Prostate gland (tissue), 2 donors: Measurements from ENCODE around the gene ZBTB32. TPM values are rescaled to one million over a fixed set of nuclear protein-coding genes. Genes with fewer than 3 reads are reported as not detected.

Experiments used
- DNase-seq: peaks from one replicate; pipeline ENCODE4 v3.0.0-alpha.2; 2019; ENCODE audit warnings: low spot score
- H3K27ac ChIP-seq, 2 donors: fragments of 200-600 bp; sonication (generic); 2 replicates each; pipeline ENCODE4 v1.5.1; 2017 to 2019
- H3K27me3 ChIP-seq: fragments of 200-600 bp; sonication (generic); replicated peaks from 2 replicates; pipeline ENCODE4 v1.5.1; 2019; ENCODE audit not compliant: insufficient read depth
- H3K36me3 ChIP-seq, 2 donors: fragments of 200-600 bp; sonication (generic); 1 replicate in 1 of 2; 2 replicates in 1 of 2; pipeline versions ENCODE4 v1.5.1 to v1.8.1; 2017 to 2019
- H3K4me1 ChIP-seq: fragments of 200-600 bp; sonication (generic); replicated peaks from 2 replicates; pipeline ENCODE4 v1.5.1; 2019
- H3K4me3 ChIP-seq, 2 donors: fragments of 200-600 bp; sonication (generic); 2 replicates each; pipeline ENCODE4 v1.5.1; 2017 to 2019
- H3K9me3 ChIP-seq: fragments of 200-600 bp; sonication (generic); 2 replicates; pipeline ENCODE4 v1.5.1; 2017
- CTCF ChIP-seq, 4 experiments: fragments of 200-600 bp in 2 of 4; fragments of 450-650 bp in 2 of 4; sonication (generic) in 2 of 4; IDR thresholded peaks; 1 replicate in 3 of 4; 2 replicates in 1 of 4; pipeline ENCODE4 v1.5.1; 2016 to 2019; ENCODE audit warnings: antibody characterized with exemption in 4 of 4, mild to moderate bottlenecking in 2 of 4, moderate library complexity in 2 of 4
- POLR2A ChIP-seq: fragments of 450-650 bp; IDR thresholded peaks from one replicate; pipeline ENCODE4 v1.6.1; 2016; ENCODE audit warnings: antibody characterized with exemption, mild to moderate bottlenecking
- POLR2AphosphoS5 ChIP-seq: sonication (generic); formaldehyde crosslinking; IDR thresholded peaks from one replicate; pipeline ENCODE4 v1.6.1; 2017; ENCODE audit warnings: antibody characterized with exemption
- WGBS: methylation state at CpG from one replicate; pipeline ENCODE4 v1.1.5; 2018; 5-methylcytosine and 5-hydroxymethylcytosine counted together
- intact Hi-C: fragments of 100-400 bp; cut with DNase I; formaldehyde crosslinking; loops from one replicate; pipeline ENCODE4 v1.14.2; 2022
- total RNA-seq, 2 donors: library from RNA; depleted of rRNA; stranded (reverse); fragments of >200 nt; gene quantifications; one replicate each; pipeline ENCODE4 v1.1.0, GENCODE V29; 2016

The ZBTB32 gene
- total RNA-seq, 2 donors from 2014 or later: 3.1 TPM; not detected in 1

GRCh38 chr19:35733180-35734125 is 29.1 kb downstream of the ZBTB32 start:
- 88% methylated on average over 30 of the region's 35 CpGs for WGBS
- no peaks in the 10 kb centered on the region for H3K27me3 ChIP-seq
- no peak for DNase-seq
- no peaks in the 10 kb centered on the region for H3K9me3 ChIP-seq
- no peak overlapping the region for H3K27ac ChIP-seq
- peaks cover 11 to 47% of the 10 kb centered on the region in 2 donors for H3K36me3 ChIP-seq
- TF ChIP-seq CTCF (IDR thresholded peaks at IDR 0.05) (no peak), POLR2AphosphoS5 (no peak), POLR2A (no peak)
- H3K4me1 ChIP-seq: peaks cover 3% of the 10 kb centered on the region
- intact Hi-C loops: no loop called here
- H3K4me3 ChIP-seq: no peak overlapping the region

GRCh38 chr19:35734273-35734672 is 29.9 kb downstream of the ZBTB32 start:
- Histone ChIP-seq H3K36me3 (peaks cover 14 to 45% of the 10 kb centered on the region in 2 donors), H3K4me3 (no peak overlapping the region), H3K27me3 (no peaks in the 10 kb centered on the region), H3K4me1 (peaks cover 3% of the 10 kb centered on the region), H3K9me3 (no peaks in the 10 kb centered on the region), H3K27ac (no peak overlapping the region)
- no peak for TF ChIP-seq CTCF (IDR thresholded peaks at IDR 0.05)
- no peak for TF ChIP-seq POLR2AphosphoS5
- TF ChIP-seq POLR2A: no peak
- no peak for DNase-seq
- intact Hi-C loops: no loop called here
- 91% methylated on average over 8 of the region's 8 CpGs for WGBS

GRCh38 chr19:35734889-35735288 is 30.5 kb downstream of the ZBTB32 start:
- intact Hi-C loops: no loop called here
- Histone ChIP-seq H3K9me3 (no peaks in the 10 kb centered on the region), H3K27ac (no peak overlapping the region), H3K4me3 (no peak overlapping the region), H3K36me3 (peaks cover 14 to 39% of the 10 kb centered on the region in 2 donors), H3K4me1 (peaks cover 3% of the 10 kb centered on the region), H3K27me3 (no peaks in the 10 kb centered on the region)
- no peak for DNase-seq
- 88% methylated on average over 5 of the region's 5 CpGs for WGBS
- TF ChIP-seq POLR2AphosphoS5: no peak
- no peak for TF ChIP-seq CTCF (IDR thresholded peaks at IDR 0.05)
- TF ChIP-seq POLR2A: no peak

- no peak for DNase-seq
Observed at GRCh38 chr19:35736913-35737886, 32.8 kb downstream of the ZBTB32 start.

More at GRCh38 chr19:35736913-35737886, 32.8 kb downstream of the ZBTB32 start:
- intact Hi-C loops: no loop called here
- Histone ChIP-seq H3K27ac (no peak overlapping the region), H3K4me1 (peaks cover 3% of the 10 kb centered on the region), H3K9me3 (no peaks in the 10 kb centered on the region), H3K36me3 (peaks cover 11 to 24% of the 10 kb centered on the region in 2 donors), H3K27me3 (no peaks in the 10 kb centered on the region), H3K4me3 (no peak overlapping the region)
- TF ChIP-seq POLR2AphosphoS5 (no peak), CTCF (IDR thresholded peaks at IDR 0.05) (no peak), POLR2A (no peak)
- WGBS: 87% methylated on average over 22 of the region's 22 CpGs
